ENCODE measurements around the gene FBXO22. TPM values are rescaled to one million over a fixed set of nuclear protein-coding genes. Genes with fewer than 3 reads are reported as not detected.

FBXO22 gene
- total and polyA plus RNA-seq, 2 of the 13 experiments (the other 11 are each of a cell fraction or from before 2014, with no cell fraction given): 45.7 to 112 TPM

GRCh38 chr15:75862796-75863195 is 40.9 kb upstream of the FBXO22 start:
- H3K9me3 ChIP-seq (ENCODE audit: low read length): no peaks in the 10 kb centered on the region
- peaks cover 2 to 27% of the 10 kb centered on the region in 2 experiments; a peak in 4 of 5 replicates for H3K36me3 ChIP-seq (replicated peaks in 1 of 2; ENCODE audit: control insufficient read depth in 1 of 2, insufficient read depth in 2 of 2, low read length in 2 of 2)
- H3K27ac ChIP-seq (ENCODE audit: extremely low read length, insufficient read depth, low read length): no peak overlapping the region
- in situ Hi-C loops (cut with HindIII; ENCODE audit: extremely low pct_ligation_motif_present, low pct_unique_long_range_greater_than_20kb): no loop called here
- peaks cover 5% of the 10 kb centered on the region; the same call in 1 of the 2 replicates for H3K4me1 ChIP-seq (ENCODE audit: insufficient read depth, low read length)
- FAIRE-seq: no peak
- ChIA-PET CTCF (ENCODE audit: low intra/inter-chr PET ratio, low total read pairs) (no interaction called here), POLR2A (no interaction called here)
- no peak overlapping the region for H3K4me2 ChIP-seq (ENCODE audit: low read depth, low read length)
- no peak overlapping the region for H3K9ac ChIP-seq (ENCODE audit: insufficient read depth, low read depth, low read length)
- no peaks in the 10 kb centered on the region for H4K20me1 ChIP-seq (ENCODE audit: insufficient read depth, low read length)
- BruUV-seq (replicated peaks): no TSS peak
- no peak for ATAC-seq
- DNase-seq (ENCODE audit: low spot score): no peak
- WGBS (ENCODE audit: low lambda C conversion rate): 96% methylated on average over 1 of the region's 1 CpG
- intact Hi-C loops (cut with micrococcal nuclease; ENCODE audit: unreplicated experiment): no loop called here
- H2AFZ ChIP-seq (ENCODE audit: low read length): no peak overlapping the region
- no peaks in the 10 kb centered on the region; a peak in 1 of 5 replicates for H3K27me3 ChIP-seq (ENCODE audit: control insufficient read depth in 1 of 2, insufficient read depth in 2 of 2, low read length in 2 of 2)
- no peak overlapping the region for H3K4me3 ChIP-seq (replicated peaks in 1 of 3; ENCODE audit: insufficient read depth in 1 of 3, low read depth in 2 of 3, low read length in 3 of 3)
- no peaks in the 10 kb centered on the region for H3K79me2 ChIP-seq (ENCODE audit: insufficient read depth, low read length)
- TF ChIP-seq ZNF784 (CRISPR knock-in tag; IDR thresholded peaks at IDR 0.05; ENCODE audit: borderline replicate concordance) (no peak), ZC3H13 (CRISPR knock-in tag; IDR thresholded peaks at IDR 0.05) (no peak), ZNF614 (CRISPR knock-in tag; IDR thresholded peaks at IDR 0.05; ENCODE audit: borderline replicate concordance) (no peak), GMEB1 (CRISPR knock-in tag; IDR thresholded peaks at IDR 0.05; ENCODE audit: borderline replicate concordance) (no peak), ZNF576 (CRISPR knock-in tag; IDR thresholded peaks at IDR 0.05) (no peak), HOXA5 (CRISPR knock-in tag; IDR thresholded peaks at IDR 0.05) (no peak), FOXA3 (CRISPR knock-in tag; IDR thresholded peaks at IDR 0.05) (no peak), ZNF276 (CRISPR knock-in tag; IDR thresholded peaks at IDR 0.05; ENCODE audit: low read depth) (no peak), RERE (CRISPR knock-in tag; IDR thresholded peaks at IDR 0.05; ENCODE audit: low read depth) (no peak), ZNF292 (CRISPR knock-in tag; IDR thresholded peaks at IDR 0.05; ENCODE audit: borderline replicate concordance, low read depth) (no peak), ZFP62 (CRISPR knock-in tag; IDR thresholded peaks at IDR 0.05) (no peak), KDM1A (CRISPR knock-in tag; IDR thresholded peaks at IDR 0.05) (no peak), SMARCC2 (IDR thresholded peaks at IDR 0.05) (no peak)

All from HepG2 (cell line).